KOPT-K1 (cell line): ENCODE data around the gene QTRT2.

ENCODE experiments used
- H3K27ac ChIP-seq: fragments of 200-600 bp; sonication (generic); 2 replicates; pipeline ENCODE4 v1.5.1; 2016; ENCODE audit warnings: antibody characterized with exemption, mild to moderate bottlenecking, low read depth, low read length; ENCODE audit not compliant: poor library complexity, severe bottlenecking
- H3K36me3 ChIP-seq: fragments of 200-600 bp; sonication (generic); 2 replicates; pipeline ENCODE4 v1.5.1; 2017; ENCODE audit warnings: antibody characterized with exemption, mild to moderate bottlenecking, low read length, moderate library complexity; ENCODE audit not compliant: insufficient read depth
- H3K9me3 ChIP-seq: fragments of 200-600 bp; sonication (generic); 2 replicates; pipeline ENCODE4 v1.5.1; 2017; ENCODE audit warnings: antibody characterized with exemption, low read length, mild to moderate bottlenecking; ENCODE audit not compliant: insufficient read depth, poor library complexity, severe bottlenecking

Gene QTRT2

DNA sequence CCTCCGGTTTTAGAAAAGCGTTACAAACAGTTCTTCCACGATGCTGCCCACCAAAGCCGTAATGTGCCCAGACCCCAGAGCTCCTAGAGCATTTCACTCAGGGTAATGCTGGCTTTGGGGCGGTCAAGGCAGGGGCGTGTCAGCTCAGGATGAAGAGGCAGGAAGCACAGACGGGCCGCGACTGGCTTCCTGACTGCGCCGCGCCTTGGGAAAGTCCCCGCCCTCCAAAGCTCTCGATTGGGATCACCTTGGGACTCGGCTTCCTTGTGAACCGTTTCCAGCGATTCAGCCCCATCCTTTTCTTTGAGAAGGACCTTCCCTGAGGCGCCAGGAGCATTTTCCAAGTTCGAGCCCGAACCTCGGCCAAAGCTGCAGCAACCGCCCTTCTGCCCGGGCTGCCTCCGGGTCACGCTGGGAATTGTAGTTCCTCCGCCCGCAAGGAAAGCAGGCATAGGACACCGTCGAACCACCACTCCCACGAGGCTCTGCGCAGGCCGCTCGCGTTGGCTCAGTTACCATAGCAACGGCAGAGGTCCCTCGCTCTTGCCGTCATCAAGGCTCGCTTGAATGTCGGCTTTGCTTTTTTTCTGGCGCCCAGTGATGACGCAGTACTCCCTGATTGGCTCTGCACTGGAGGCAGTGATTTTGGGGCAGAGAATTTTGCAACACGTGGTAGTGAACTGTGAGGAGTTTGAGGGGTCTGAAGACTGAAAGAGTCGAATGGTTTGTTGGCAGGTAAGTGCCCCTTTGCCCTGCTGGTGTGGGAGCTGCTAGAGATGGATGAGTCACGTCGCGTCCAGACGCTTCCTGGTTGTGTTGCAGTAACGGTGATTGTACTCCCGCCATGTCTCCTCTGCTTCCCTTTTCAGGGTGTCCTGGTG is at the start of gene QTRT2, which contains the start of gene CCDC191:
Gene QTRT2, plus strand, starts transcription at position 608 of the 881 bp plus-strand sequence. CDS start 8,521 bp downstream, outside the sequence.
Gene CCDC191, minus strand, starts transcription at position 397 of the 881 bp plus-strand sequence. Its CDS starts 60 bp downstream, at position 337.
- peaks cover 25% of the 10 kb centered on the region; the same call in 1 of the 2 replicates for H3K36me3 ChIP-seq
- H3K27ac ChIP-seq: peak within 1 kb of the TSS; percentile 54
- H3K9me3 ChIP-seq: no peaks in the 10 kb centered on the region

DNA sequence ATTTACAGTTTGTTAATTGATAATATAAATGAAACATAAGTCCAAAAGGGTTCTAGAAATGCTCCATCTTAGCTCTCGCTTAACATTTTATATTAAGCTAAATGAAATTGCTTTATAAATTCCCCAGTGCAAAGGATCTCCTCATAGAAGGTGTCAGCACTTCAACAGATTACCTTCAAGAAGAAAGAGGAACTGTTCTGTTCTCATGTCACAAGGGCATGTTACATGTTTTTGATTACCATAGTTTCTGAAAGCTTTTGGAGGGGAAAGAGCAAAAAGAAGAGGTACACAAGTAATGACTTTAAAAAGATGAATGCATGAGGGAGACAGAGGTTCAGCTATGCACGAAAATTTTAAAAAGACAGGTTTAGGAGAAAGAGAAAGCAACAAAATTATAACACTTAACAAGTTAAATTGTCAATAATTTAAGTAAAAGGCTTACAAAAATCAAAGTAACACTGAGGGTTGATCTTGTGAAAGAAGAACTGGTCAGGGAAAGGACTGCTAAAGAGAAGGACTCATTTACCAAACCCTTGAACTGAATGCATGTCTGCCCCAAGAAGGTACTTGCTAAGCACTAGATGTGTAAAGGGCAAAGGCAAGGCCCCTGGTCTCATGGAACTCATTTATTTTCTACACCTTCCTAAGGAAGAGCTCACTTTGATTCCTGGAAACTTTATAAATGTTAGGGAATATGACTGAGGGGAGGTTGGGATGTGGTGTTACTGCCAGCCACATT is 45.3 kb upstream of the QTRT2 start:
- Histone ChIP-seq H3K27ac (no peak overlapping the region), H3K36me3 (no peaks in the 10 kb centered on the region), H3K9me3 (peaks cover under 1% of the 10 kb centered on the region)

GRCh38 chr3:114014211-114014610 is 42.3 kb upstream of the QTRT2 start:
- no peak overlapping the region for H3K27ac ChIP-seq

DNA sequence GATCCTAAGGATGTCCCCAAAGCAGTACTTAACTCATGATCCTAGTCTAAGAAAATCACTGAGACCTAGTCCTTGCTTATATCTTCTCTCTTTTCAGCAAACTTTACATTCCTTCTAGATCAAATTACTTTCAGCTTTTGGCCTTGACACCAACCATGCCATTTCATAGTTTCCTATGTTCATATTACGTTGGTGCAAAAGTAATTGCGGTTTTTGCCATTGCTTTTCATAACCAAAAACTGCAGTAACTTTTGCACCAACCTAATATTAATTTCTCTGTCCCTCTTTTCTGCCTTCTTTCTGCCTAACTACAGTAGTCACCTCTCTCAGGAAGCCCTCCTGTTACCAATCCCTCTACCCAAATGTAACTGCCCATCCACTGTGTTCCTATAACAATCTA is 37.1 kb upstream of the QTRT2 start:
- H3K36me3 ChIP-seq: no peaks in the 10 kb centered on the region
- H3K9me3 ChIP-seq: no peaks in the 10 kb centered on the region
- H3K27ac ChIP-seq: no peak overlapping the region

More at GRCh38 chr3:114014211-114014610, 42.3 kb upstream of the QTRT2 start:
- no peaks in the 10 kb centered on the region for H3K36me3 ChIP-seq
- no peaks in the 10 kb centered on the region for H3K9me3 ChIP-seq

- no peak overlapping the region for H3K27ac ChIP-seq
- no peaks in the 10 kb centered on the region for H3K36me3 ChIP-seq
- no peaks in the 10 kb centered on the region for H3K9me3 ChIP-seq
Observed at GRCh38 chr3:114020907-114021306, 35.6 kb upstream of the QTRT2 start.

DNA sequence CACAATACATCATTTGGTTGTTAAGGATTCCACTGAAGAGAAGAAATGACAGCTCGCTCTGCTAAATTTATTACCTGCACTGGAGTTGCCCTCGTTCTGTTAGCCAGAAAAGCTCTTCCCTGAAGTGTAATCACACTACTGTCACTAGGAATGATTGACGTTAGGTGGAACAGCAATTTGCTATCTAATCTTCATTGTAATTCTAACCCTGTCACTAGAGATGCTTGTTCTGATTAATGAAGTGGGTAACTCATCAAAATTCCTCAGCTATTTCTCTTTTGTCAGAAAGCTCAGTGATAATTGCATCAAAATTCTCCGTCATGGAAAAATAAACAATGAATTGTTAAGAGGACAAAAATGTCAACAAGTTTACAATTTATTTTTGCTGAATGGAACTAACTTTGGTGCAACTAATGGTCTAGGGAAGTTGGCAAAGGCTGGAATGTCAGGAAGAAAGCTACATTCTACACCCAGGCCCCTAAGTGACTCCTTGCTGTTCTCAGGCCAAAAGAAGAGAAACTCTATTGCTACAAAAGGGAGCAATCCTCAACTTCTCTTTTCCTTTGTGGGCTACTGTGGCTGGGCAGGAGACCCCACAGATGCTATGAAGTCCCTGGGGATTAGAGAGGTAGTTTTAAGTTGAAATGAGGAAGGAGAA is 34.3 kb upstream of the QTRT2 start:
- H3K27ac ChIP-seq: no peak overlapping the region

DNA sequence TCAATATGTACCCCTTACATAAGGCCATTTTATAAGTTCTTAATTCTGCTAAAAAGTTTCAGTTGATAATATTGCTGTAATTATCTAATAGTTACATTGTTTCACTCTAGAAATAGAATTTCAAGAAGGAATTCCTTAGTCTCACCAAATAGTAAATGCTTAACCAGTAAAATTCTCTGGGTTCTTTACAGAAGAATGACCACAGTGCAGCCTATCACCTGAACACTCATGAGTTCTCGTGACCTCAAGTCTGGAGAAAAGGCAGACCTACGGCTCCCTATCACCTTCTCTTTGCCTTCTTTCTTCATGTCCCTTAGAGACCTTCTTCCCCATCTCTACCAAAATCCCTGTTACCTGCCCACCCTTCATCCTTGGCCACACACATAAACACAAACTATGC is 31.1 kb upstream of the QTRT2 start:
- Histone ChIP-seq H3K9me3 (no peaks in the 10 kb centered on the region), H3K36me3 (no peaks in the 10 kb centered on the region), H3K27ac (no peak overlapping the region)

More for the DNA sequence above, 34.3 kb upstream of the QTRT2 start:
- no peaks in the 10 kb centered on the region for H3K36me3 ChIP-seq
- no peaks in the 10 kb centered on the region for H3K9me3 ChIP-seq

DNA sequence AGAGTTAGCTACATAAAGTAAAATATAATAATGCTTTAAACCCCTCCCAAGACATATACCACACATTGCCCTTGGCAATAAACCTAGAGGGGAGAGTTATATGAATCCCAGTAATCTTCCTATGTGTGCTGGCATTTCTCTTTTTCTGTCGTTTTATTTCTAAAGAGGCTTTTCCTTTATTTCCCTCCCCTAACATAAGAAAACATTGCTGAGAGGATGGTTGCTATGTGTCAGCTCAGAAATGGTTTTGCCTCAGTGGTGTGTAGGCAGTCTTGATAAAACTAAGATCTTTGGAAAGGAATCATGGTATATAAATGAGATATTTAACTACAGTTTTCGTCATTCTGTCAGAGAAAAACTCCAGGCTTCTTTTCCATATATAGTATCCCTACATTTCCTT is 30.2 kb upstream of the QTRT2 start:
- H3K9me3 ChIP-seq: no peaks in the 10 kb centered on the region
- H3K36me3 ChIP-seq: no peaks in the 10 kb centered on the region
- H3K27ac ChIP-seq: no peak overlapping the region

DNA sequence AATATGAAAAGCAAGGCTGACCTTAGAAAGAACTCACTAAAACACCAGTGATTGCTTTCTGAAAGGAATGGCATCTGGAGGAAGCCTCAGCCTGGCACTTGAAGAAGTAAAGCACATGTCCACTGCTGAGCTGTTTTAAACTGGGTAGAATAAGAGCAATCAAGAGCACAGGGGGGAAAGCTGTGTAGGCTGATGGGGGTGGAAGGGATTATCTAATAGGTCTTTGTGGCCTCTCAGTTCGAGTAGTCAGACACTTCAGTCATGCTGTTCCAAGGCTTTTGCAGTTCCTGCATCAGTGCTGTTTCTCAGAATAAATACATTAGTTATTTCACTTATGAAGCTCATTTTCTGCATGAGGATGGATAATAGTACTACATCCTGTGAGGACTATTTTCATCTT is 22.8 kb upstream of the QTRT2 start:
- H3K9me3 ChIP-seq: no peaks in the 10 kb centered on the region

GRCh38 chr3:114034211-114034610 is 22.3 kb upstream of the QTRT2 start:
- Histone ChIP-seq H3K36me3 (no peaks in the 10 kb centered on the region), H3K27ac (no peak overlapping the region), H3K9me3 (no peaks in the 10 kb centered on the region)

More for the DNA sequence above, 22.8 kb upstream of the QTRT2 start:
- Histone ChIP-seq H3K36me3 (no peaks in the 10 kb centered on the region), H3K27ac (no peak overlapping the region)

DNA sequence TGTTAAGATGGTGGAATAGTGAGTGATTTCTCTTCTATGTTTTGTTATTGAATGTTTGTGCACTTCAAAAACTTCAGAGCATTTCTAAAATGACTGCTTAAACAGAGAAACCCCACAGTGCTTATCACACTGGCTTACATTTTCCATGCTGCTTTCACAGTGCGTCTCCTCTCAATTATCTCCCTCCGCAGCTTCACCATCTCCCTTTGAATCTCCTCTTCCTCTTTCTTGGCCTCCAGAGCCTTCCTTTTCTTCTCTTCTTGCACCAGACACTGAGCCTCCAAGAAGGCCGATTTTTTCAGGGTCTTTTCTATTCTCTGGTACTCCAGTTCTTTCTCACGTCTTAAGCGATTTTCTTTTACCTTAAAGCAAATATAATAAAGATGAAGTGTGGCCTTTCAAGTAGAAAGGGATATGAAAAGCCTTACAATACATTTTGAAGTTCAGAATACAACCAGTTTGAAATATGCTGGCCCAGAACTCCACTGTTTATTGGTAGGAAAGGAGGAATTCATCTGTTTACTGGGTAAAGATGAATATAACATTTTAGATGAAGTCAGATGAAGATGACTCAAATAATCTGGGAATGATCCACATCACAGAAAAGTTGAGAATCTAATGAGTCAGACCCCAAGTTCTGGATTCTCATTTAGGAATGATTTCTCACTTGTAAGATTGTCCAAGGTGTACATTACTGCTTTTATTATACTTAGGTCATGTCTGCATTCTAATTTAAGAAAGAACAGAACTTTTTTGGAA is 21.6 kb upstream of the QTRT2 start:
- Histone ChIP-seq H3K27ac (no peak overlapping the region), H3K9me3 (no peaks in the 10 kb centered on the region), H3K36me3 (no peaks in the 10 kb centered on the region)

DNA sequence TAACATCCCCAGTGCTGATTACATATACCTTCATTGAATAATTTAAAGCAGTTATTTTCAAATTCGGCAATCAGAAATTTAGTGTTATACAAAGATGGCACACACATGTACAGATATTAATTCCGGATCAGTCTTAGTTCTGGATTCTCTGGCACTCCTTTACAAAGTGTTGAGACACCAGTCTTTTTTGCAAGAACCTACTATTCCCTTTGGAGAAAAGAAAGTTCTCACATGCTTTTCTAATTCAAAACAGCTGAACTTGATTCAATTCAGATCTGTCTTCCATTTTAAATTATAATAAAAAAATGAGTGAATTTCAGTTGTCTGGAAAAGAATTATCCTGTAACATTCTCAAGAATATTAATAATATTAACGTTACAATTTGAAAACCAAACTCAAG is 20.6 kb upstream of the QTRT2 start:
- no peak overlapping the region for H3K27ac ChIP-seq
- no peaks in the 10 kb centered on the region for H3K36me3 ChIP-seq
- H3K9me3 ChIP-seq: no peaks in the 10 kb centered on the region

DNA sequence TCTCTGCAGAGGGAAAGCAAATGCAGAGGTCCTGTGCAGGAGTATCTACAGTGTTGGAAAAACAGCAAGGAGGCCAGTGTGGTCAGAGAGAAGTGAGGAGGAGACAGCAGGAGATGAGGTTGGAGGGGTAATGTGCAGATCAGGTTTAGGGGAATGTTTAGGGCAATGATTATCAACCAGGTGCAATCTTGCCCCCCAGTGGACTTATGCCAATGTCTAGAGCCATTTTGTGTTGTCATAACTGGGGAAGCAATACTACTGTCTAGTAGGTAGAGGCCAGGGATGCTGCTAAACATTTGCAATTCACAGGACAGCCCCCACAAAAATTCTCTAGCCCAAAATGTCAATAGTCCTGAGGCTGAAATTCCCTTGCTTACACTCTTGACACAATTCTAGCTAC is 13.3 kb upstream of the QTRT2 start:
- Histone ChIP-seq H3K27ac (no peak overlapping the region), H3K9me3 (no peaks in the 10 kb centered on the region), H3K36me3 (no peaks in the 10 kb centered on the region)

- no peaks in the 10 kb centered on the region for H3K36me3 ChIP-seq
- H3K27ac ChIP-seq: no peak overlapping the region
- H3K9me3 ChIP-seq: no peaks in the 10 kb centered on the region
Observed at GRCh38 chr3:114052216-114052615, 4.3 kb upstream of the QTRT2 start.
